CD14-positive monocyte (primary cell): ENCODE results near the gene ARID4B. TPM values are rescaled to one million over a fixed set of nuclear protein-coding genes. Genes with fewer than 3 reads are reported as not detected.

Experiments
- DNase-seq, 3 donors: peaks; one replicate each; pipeline ENCODE4 v3.0.0-alpha.2; 2011 to 2022
- H2AFZ ChIP-seq: 2 replicates; pipeline ENCODE4 v1.6.0; 2012; ENCODE audit warnings: mild to moderate bottlenecking, low read depth, low read length, inconsistent platforms; ENCODE audit not compliant: insufficient read depth, poor library complexity, severe bottlenecking
- H3K27ac ChIP-seq, 2 donors: 1 replicate in 1 of 2; 2 replicates in 1 of 2; pipeline ENCODE4 v1.5.1; 2012 to 2013; ENCODE audit warnings: low read length in 2 of 2, control low read depth in 1 of 2, inconsistent platforms in 1 of 2, low read depth in 1 of 2, mild to moderate bottlenecking in 1 of 2
- H3K27me3 ChIP-seq, 2 donors: one replicate each; pipeline versions ENCODE4 v1.6.0 to v1.6.1; 2011 to 2013; ENCODE audit warnings: low read length in 2 of 2; ENCODE audit not compliant: control insufficient read depth in 2 of 2, insufficient read depth in 2 of 2
- H3K36me3 ChIP-seq, 2 donors: replicated peaks in 1 of 2; 1 replicate in 1 of 2; 2 replicates in 1 of 2; pipeline versions ENCODE4 v1.5.1 to v1.6.1; 2012 to 2013; ENCODE audit warnings: low read length in 2 of 2, control low read depth in 1 of 2, inconsistent platforms in 1 of 2, mild to moderate bottlenecking in 1 of 2; ENCODE audit not compliant: insufficient read depth in 2 of 2, control insufficient read depth in 1 of 2
- H3K4me1 ChIP-seq, 2 donors: 1 replicate in 1 of 2; 2 replicates in 1 of 2; pipeline versions ENCODE4 v1.5.1 to v1.6.1; 2012 to 2013; ENCODE audit warnings: low read length in 2 of 2, control low read depth in 1 of 2, inconsistent platforms in 1 of 2, mild to moderate bottlenecking in 1 of 2, moderate library complexity in 1 of 2; ENCODE audit not compliant: insufficient read depth in 2 of 2, control insufficient read depth in 1 of 2
- H3K4me2 ChIP-seq: replicated peaks from 2 replicates; pipeline ENCODE3; 2012; ENCODE audit warnings: low read length, moderate library complexity, mild to moderate bottlenecking; ENCODE audit not compliant: poor library complexity, severe bottlenecking; ENCODE audit errors: extremely low read depth
- H3K4me3 ChIP-seq, 3 experiments: fragments of 200-600 bp in 1 of 3; sonication (generic) in 1 of 3; replicated peaks in 1 of 3; 1 replicate in 2 of 3; 2 replicates in 1 of 3; pipeline ENCODE4 v1.5.1; 2011 to 2013; ENCODE audit warnings: low read length in 3 of 3, mild to moderate bottlenecking in 3 of 3, control low read depth in 2 of 3, low read depth in 2 of 3, inconsistent platforms in 1 of 3, moderate library complexity in 1 of 3
- H3K79me2 ChIP-seq: 2 replicates; pipeline ENCODE4 v1.6.0; 2012; ENCODE audit warnings: mild to moderate bottlenecking, control low read depth, inconsistent platforms, low read length, moderate library complexity; ENCODE audit not compliant: insufficient read depth
- H3K9ac ChIP-seq: 2 replicates; pipeline ENCODE4 v1.6.0; 2017; ENCODE audit warnings: low read length, mild to moderate bottlenecking; ENCODE audit not compliant: insufficient read depth, poor library complexity, severe bottlenecking
- H3K9me3 ChIP-seq, 2 donors: replicated peaks in 1 of 2; 1 replicate in 1 of 2; 2 replicates in 1 of 2; pipeline versions ENCODE4 v1.5.1 to v1.6.1; 2012 to 2013; ENCODE audit warnings: low read length in 2 of 2, control low read depth in 1 of 2; ENCODE audit not compliant: control insufficient read depth in 1 of 2, insufficient read depth in 1 of 2
- H4K20me1 ChIP-seq: 2 replicates; pipeline ENCODE4 v1.6.0; 2012; ENCODE audit warnings: mild to moderate bottlenecking, low read length, control low read depth, moderate library complexity; ENCODE audit not compliant: insufficient read depth
- H3K27ac Mint-ChIP-seq, 7 donors: one replicate each; pipeline ENCODE4 v1.8.0; 2020; ENCODE audit warnings: mild to moderate bottlenecking in 7 of 7, mixed read lengths in 7 of 7, moderate library complexity in 6 of 7, inconsistent platforms in 2 of 7
- H3K27me3 Mint-ChIP-seq, 3 donors: one replicate each; pipeline ENCODE4 v1.8.0; 2021 to 2022; ENCODE audit warnings: low read depth in 3 of 3, mild to moderate bottlenecking in 3 of 3, mixed read lengths in 3 of 3, moderate library complexity in 3 of 3, inconsistent platforms in 1 of 3
- H3K36me3 Mint-ChIP-seq, 2 donors: one replicate each; pipeline ENCODE4 v1.8.0; 2020; ENCODE audit warnings: mixed read lengths in 2 of 2, inconsistent platforms in 1 of 2, mild to moderate bottlenecking in 1 of 2
- H3K4me1 Mint-ChIP-seq: one replicate; pipeline ENCODE4 v1.8.0; 2020; ENCODE audit warnings: mild to moderate bottlenecking, mixed read lengths
- H3K4me3 Mint-ChIP-seq, 2 donors: one replicate each; pipeline ENCODE4 v1.8.0; 2020; ENCODE audit warnings: mild to moderate bottlenecking in 2 of 2, mixed read lengths in 2 of 2, moderate library complexity in 1 of 2
- H3K9me3 Mint-ChIP-seq, 7 donors: one replicate each; pipeline ENCODE4 v1.8.0; 2020 to 2022; ENCODE audit warnings: mixed read lengths in 7 of 7, mild to moderate bottlenecking in 6 of 7, moderate library complexity in 6 of 7, inconsistent platforms in 2 of 7
- WGBS: methylation state at CpG from one replicate; pipeline ENCODE4 v1.1.5; 2013; ENCODE audit warnings: missing lambda C conversion rate; ENCODE audit not compliant: insufficient coverage; 5-methylcytosine and 5-hydroxymethylcytosine counted together
- intact Hi-C, 2 donors: fragments of 100-400 bp; cut with micrococcal nuclease; formaldehyde crosslinking; loops; one replicate each; pipeline versions ENCODE4 v1.15.0 to v1.15.1; 2023
- polyA plus RNA-seq, 3 donors: library from polyadenylated mRNA; depleted of rRNA in 1 of 3; unstranded in 2 of 3; stranded (reverse) in 1 of 3; fragments of 300-500 nt in 2 of 3; fragments of >200 nt in 1 of 3; fragmentation: Illumina TruSeq in 2 of 3; gene quantifications; 1 replicate in 2 of 3; 2 replicates in 1 of 3; pipeline ENCODE4 v1.2.3, GENCODE V29; 2012 to 2021
- TF ChIP-seq, protein P1 (sequence below): fragments of 200-600 bp; IDR thresholded peaks from one replicate; pipeline ENCODE4 v1.8.0; 2022; ENCODE audit warnings: antibody characterized with exemption, mild to moderate bottlenecking

ARID4B gene
- polyA plus RNA-seq, 3 donors: 9.3 to 15.4 (median 11.1) TPM

DNA sequence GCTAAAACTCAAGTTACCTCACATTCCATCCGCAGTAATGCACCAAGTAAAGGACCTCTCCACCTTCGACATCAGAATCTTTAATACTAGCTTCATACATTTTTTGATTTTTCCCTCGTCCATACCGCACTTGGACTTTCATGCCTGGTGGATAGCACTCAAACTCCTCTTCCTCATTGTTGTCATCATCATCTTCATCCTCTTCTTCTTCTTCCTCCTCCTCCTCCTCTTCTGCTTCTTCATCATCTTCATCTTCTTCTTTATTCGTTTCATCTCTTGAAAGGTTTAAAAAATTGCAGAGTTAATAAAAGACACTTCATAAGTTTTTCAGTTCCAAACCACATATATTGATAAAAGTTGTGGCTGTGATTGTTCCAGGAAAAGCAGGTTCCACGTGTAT, 114.2 kb downstream of the ARID4B start:
- H3K4me3 ChIP-seq: no peak overlapping the region
- no peak overlapping the region for H3K4me3 Mint-ChIP-seq
- no peaks in the 10 kb centered on the region for H3K27me3 Mint-ChIP-seq

GRCh38 chr1:235211517-235211916, 116.5 kb downstream of the ARID4B start:
- no peaks in the 10 kb centered on the region for H3K9me3 ChIP-seq
- H3K4me1 Mint-ChIP-seq: no peaks in the 10 kb centered on the region
- H2AFZ ChIP-seq: no peak overlapping the region
- no peak overlapping the region for H3K27ac Mint-ChIP-seq
- peaks cover 78 to 81% of the 10 kb centered on the region in 2 donors for H3K36me3 ChIP-seq
- 86% methylated on average over 1 of the region's 3 CpGs for WGBS
- H3K9ac ChIP-seq: no peak overlapping the region
- H4K20me1 ChIP-seq: no peaks in the 10 kb centered on the region
- intact Hi-C loops: no loop called here
- no peak overlapping the region for H3K4me3 Mint-ChIP-seq
- H3K4me3 ChIP-seq: no peak overlapping the region
- TF ChIP-seq, protein P1, sequence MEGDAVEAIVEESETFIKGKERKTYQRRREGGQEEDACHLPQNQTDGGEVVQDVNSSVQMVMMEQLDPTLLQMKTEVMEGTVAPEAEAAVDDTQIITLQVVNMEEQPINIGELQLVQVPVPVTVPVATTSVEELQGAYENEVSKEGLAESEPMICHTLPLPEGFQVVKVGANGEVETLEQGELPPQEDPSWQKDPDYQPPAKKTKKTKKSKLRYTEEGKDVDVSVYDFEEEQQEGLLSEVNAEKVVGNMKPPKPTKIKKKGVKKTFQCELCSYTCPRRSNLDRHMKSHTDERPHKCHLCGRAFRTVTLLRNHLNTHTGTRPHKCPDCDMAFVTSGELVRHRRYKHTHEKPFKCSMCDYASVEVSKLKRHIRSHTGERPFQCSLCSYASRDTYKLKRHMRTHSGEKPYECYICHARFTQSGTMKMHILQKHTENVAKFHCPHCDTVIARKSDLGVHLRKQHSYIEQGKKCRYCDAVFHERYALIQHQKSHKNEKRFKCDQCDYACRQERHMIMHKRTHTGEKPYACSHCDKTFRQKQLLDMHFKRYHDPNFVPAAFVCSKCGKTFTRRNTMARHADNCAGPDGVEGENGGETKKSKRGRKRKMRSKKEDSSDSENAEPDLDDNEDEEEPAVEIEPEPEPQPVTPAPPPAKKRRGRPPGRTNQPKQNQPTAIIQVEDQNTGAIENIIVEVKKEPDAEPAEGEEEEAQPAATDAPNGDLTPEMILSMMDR: no peak
- no peaks in the 10 kb centered on the region for H3K79me2 ChIP-seq
- peaks cover 51 to 68% of the 10 kb centered on the region in 2 donors for H3K36me3 Mint-ChIP-seq
- no peak overlapping the region for H3K27ac ChIP-seq
- H3K27me3 Mint-ChIP-seq: no peaks in the 10 kb centered on the region
- DNase-seq: no peak
- H3K4me2 ChIP-seq: no peak overlapping the region
- no peaks in the 10 kb centered on the region for H3K9me3 Mint-ChIP-seq
- H3K4me1 ChIP-seq: no peaks in the 10 kb centered on the region
- H3K27me3 ChIP-seq: no peaks in the 10 kb centered on the region

More for the DNA sequence above, 114.2 kb downstream of the ARID4B start:
- no peak overlapping the region for H2AFZ ChIP-seq
- H3K4me1 ChIP-seq: no peaks in the 10 kb centered on the region
- intact Hi-C loops: no loop called here
- no peaks in the 10 kb centered on the region for H3K27me3 ChIP-seq
- TF ChIP-seq, protein P1: no peak
- no peaks in the 10 kb centered on the region for H3K4me1 Mint-ChIP-seq
- peaks cover 73 to 84% of the 10 kb centered on the region in 2 donors for H3K36me3 ChIP-seq
- no peaks in the 10 kb centered on the region for H3K9me3 Mint-ChIP-seq
- DNase-seq: no peak
- H3K9me3 ChIP-seq: no peaks in the 10 kb centered on the region
- no peak overlapping the region for H3K4me2 ChIP-seq
- H4K20me1 ChIP-seq: peaks cover 9% of the 10 kb centered on the region
- H3K27ac ChIP-seq: no peak overlapping the region
- no peaks in the 10 kb centered on the region for H3K79me2 ChIP-seq
- H3K9ac ChIP-seq: no peak overlapping the region
- peaks cover 55 to 69% of the 10 kb centered on the region in 2 donors for H3K36me3 Mint-ChIP-seq
- WGBS: 96% methylated on average over 4 of the region's 6 CpGs
- H3K27ac Mint-ChIP-seq: no peak overlapping the region
